ENCODE measurements around the gene NNT.
"Not testable (repeated sequence)": the region's sequence is repeated elsewhere in the genome, so short reads cannot be mapped to it uniquely, and the experiment has no call there.

Gene NNT

GRCh38 chr5:43598927-43599326 is 4.1 kb upstream of the NNT start:
- H3K36me3 Mint-ChIP-seq (ENCODE audit: insufficient read depth): peaks cover 10% of the 10 kb centered on the region
- not testable (repeated sequence) for ATAC-seq (replicated peaks)

GRCh38 chr5:43601454-43602260 is 1.3 kb upstream of the NNT start:
- ATAC-seq (replicated peaks) (no peak), DNase-seq (no peak)
- Mint-ChIP-seq H3K36me3 (ENCODE audit: insufficient read depth) (peaks cover 14% of the 10 kb centered on the region), H3K9me3 (no peaks in the 10 kb centered on the region), H3K4me1 (ENCODE audit: low read depth in 2 of 2) (peaks cover 24 to 45% of the 10 kb centered on the region in 2 donors), H3K27me3 (no peaks in the 10 kb centered on the region), H3K27ac (peak overlapping the region; percentile 92 to 95), H3K4me3 (peak overlapping the region; percentile 89 to 99)

More at GRCh38 chr5:43598927-43599326, 4.1 kb upstream of the NNT start:
- peaks cover 15 to 30% of the 10 kb centered on the region in 2 donors for H3K4me1 Mint-ChIP-seq (ENCODE audit: low read depth in 2 of 2)
- not testable (repeated sequence) for H3K27me3 Mint-ChIP-seq, H3K4me3 Mint-ChIP-seq, DNase-seq, H3K9me3 Mint-ChIP-seq
- peak overlapping the region in 1 of 2 donors; percentile 59 for H3K27ac Mint-ChIP-seq

GRCh38 chr5:43603344-43604217 is 601 bp downstream of the NNT start:
- peak overlapping the region; percentile 89 to 99 for H3K4me3 Mint-ChIP-seq
- ATAC-seq (replicated peaks) (peak; percentile 77), DNase-seq (peak; percentile 61 to 68 (median 66))
- peaks cover 32 to 49% of the 10 kb centered on the region in 2 donors for H3K4me1 Mint-ChIP-seq (ENCODE audit: low read depth in 2 of 2)
- no peaks in the 10 kb centered on the region for H3K27me3 Mint-ChIP-seq
- H3K9me3 Mint-ChIP-seq: no peaks in the 10 kb centered on the region
- peaks cover 17% of the 10 kb centered on the region for H3K36me3 Mint-ChIP-seq (ENCODE audit: insufficient read depth)
- H3K27ac Mint-ChIP-seq: peak overlapping the region; percentile 92 to 95

GRCh38 chr5:43604699-43605098 is 1.7 kb downstream of the NNT start:
- ATAC-seq (replicated peaks): no peak
- Mint-ChIP-seq H3K36me3 (ENCODE audit: insufficient read depth) (peaks cover 17% of the 10 kb centered on the region), H3K4me3 (peak overlapping the region; percentile 89 to 99), H3K4me1 (ENCODE audit: low read depth in 2 of 2) (peaks cover 34 to 47% of the 10 kb centered on the region in 2 donors), H3K27me3 (no peaks in the 10 kb centered on the region), H3K9me3 (no peaks in the 10 kb centered on the region), H3K27ac (peak overlapping the region; percentile 92 to 95)
- DNase-seq: no peak

DNA sequence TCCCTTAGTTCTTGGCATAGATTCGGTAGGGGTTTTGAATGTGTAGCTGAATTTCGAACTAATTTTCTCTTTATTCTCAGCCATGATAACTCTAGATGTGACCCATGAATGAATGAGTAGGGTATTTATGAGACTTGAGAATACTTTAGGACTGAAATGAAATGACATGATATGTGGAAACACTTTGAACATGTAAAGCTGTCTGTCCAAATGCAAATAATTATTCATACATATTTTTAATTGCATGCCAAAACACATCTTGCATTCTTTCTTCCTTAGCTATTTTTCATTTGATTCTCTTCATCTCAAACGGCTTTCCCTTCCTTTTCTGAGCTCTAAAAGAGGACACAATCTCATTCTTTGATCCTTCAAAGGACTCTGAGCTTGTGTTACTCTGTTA is 3.4 kb downstream of the NNT start:
- Mint-ChIP-seq H3K27ac (peak overlapping the region in 1 of 2 donors; percentile 70), H3K4me3 (no peak overlapping the region), H3K36me3 (ENCODE audit: insufficient read depth) (peaks cover 25% of the 10 kb centered on the region), H3K4me1 (ENCODE audit: low read depth in 2 of 2) (peaks cover 40 to 56% of the 10 kb centered on the region in 2 donors), H3K9me3 (no peaks in the 10 kb centered on the region), H3K27me3 (no peaks in the 10 kb centered on the region)
- no peak for DNase-seq
- ATAC-seq (replicated peaks): no peak

DNA sequence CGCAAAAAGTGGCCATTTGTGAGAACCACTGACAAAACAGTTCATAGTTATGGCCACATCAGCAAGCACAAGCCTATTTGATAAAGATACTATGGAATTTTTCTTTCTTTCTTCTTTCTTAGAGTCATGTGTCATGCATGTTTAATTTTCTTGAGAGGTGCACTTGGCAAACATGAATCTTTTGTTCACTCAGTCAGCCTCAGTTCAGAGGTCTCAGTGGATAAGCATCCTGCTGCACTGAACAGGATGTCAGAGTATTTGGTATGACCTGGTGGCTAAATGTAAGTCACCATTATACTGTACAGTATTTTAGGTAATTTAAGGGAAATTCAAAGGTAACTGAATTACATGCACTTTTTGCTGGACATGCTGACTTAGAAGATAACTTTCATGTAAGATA is 5.4 kb downstream of the NNT start:
- Mint-ChIP-seq H3K9me3 (no peaks in the 10 kb centered on the region), H3K27me3 (no peaks in the 10 kb centered on the region), H3K4me1 (ENCODE audit: low read depth in 2 of 2) (peaks cover 32 to 47% of the 10 kb centered on the region in 2 donors), H3K4me3 (no peak overlapping the region), H3K27ac (no peak overlapping the region), H3K36me3 (ENCODE audit: insufficient read depth) (peaks cover 38% of the 10 kb centered on the region)
- DNase-seq (no peak), ATAC-seq (replicated peaks) (no peak)

DNA sequence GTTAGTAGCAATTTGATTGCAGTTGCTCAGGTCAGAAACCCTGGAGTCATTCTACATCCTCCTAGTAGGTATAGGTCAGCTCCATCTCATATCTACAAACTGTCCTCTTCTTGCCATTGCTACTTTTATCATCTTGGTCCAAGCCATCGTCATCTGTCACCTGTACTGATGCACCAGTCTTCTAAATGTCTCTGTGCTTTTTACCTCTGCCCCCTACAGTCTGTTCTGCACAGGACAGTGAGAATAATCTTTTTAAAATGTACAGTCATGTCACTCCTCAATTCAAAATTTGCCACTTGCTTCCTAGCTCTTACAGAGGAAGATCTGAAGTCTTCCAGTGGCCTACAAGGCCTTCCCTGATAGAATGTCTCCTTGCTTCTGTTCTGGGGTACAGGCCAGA is 6.8 kb downstream of the NNT start:
- Mint-ChIP-seq H3K27me3 (no peaks in the 10 kb centered on the region), H3K36me3 (ENCODE audit: insufficient read depth) (peaks cover 31% of the 10 kb centered on the region), H3K4me1 (ENCODE audit: low read depth in 2 of 2) (peaks cover 22 to 35% of the 10 kb centered on the region in 2 donors), H3K4me3 (no peak overlapping the region), H3K27ac (peak overlapping the region; percentile 18 to 78), H3K9me3 (no peaks in the 10 kb centered on the region)
- ATAC-seq (replicated peaks): peak; percentile 62
- DNase-seq: no peak

DNA sequence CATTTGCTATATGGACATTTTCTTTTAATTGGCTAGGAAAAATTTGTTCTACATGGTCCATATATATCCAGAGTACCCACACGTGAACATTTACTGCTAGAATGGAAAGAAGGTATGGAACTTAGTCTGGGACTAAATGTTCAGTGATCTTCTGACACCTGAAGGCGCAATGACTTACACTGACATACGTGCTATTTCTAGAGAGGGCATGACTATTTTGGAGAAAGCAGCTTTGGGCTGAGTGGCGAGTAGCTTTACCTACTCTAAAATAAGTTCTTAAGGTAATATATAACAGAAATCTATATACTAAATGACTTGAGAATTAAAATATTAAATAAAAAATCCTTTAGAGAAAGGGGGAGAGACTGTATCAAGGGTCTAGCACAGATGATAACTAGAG is 10.4 kb downstream of the NNT start:
- Mint-ChIP-seq H3K36me3 (ENCODE audit: insufficient read depth) (peaks cover 38% of the 10 kb centered on the region), H3K27ac (no peak overlapping the region), H3K4me3 (no peak overlapping the region), H3K27me3 (no peaks in the 10 kb centered on the region), H3K9me3 (no peaks in the 10 kb centered on the region), H3K4me1 (ENCODE audit: low read depth in 2 of 2) (peaks cover 12 to 18% of the 10 kb centered on the region in 2 donors)
- DNase-seq (no peak), ATAC-seq (replicated peaks) (no peak)

GRCh38 chr5:43615445-43616184 is 12.6 kb downstream of the NNT start:
- no peak overlapping the region for H3K4me3 Mint-ChIP-seq
- H3K36me3 Mint-ChIP-seq (ENCODE audit: insufficient read depth): peaks cover 36% of the 10 kb centered on the region
- no peak for DNase-seq
- H3K27ac Mint-ChIP-seq: no peak overlapping the region
- no peaks in the 10 kb centered on the region for H3K9me3 Mint-ChIP-seq
- peaks cover 4 to 11% of the 10 kb centered on the region in 2 donors for H3K4me1 Mint-ChIP-seq (ENCODE audit: low read depth in 2 of 2)
- no peak for ATAC-seq (replicated peaks)
- H3K27me3 Mint-ChIP-seq: no peaks in the 10 kb centered on the region

GRCh38 chr5:43616535-43616934 is 13.6 kb downstream of the NNT start:
- no peaks in the 10 kb centered on the region for H3K27me3 Mint-ChIP-seq
- ATAC-seq (replicated peaks) (no peak), DNase-seq (no peak)
- H3K4me3 Mint-ChIP-seq: no peak overlapping the region
- H3K36me3 Mint-ChIP-seq (ENCODE audit: insufficient read depth): peaks cover 30% of the 10 kb centered on the region
- H3K4me1 Mint-ChIP-seq (ENCODE audit: low read depth in 2 of 2): peaks cover 2 to 11% of the 10 kb centered on the region in 2 donors
- no peaks in the 10 kb centered on the region for H3K9me3 Mint-ChIP-seq
- H3K27ac Mint-ChIP-seq: no peak overlapping the region

DNA sequence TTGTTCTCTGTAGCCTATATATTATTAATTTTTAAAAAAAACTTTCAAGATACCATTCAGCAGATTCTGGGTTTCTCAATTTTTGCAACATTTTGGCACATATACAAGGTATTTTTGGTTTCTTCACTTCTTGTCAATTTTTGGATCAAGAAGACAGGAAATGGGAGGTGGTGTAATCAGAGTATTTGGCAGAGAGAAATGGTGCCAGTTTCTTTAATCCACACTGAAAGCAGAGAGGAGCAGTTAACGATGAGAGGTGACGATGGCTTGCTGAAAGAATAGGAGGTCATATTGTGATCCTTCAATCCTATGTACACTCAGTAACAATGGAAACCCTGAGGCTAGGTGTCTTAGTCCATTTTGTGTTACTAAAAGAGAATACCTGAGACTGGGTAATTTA is 16.4 kb downstream of the NNT start:
- Mint-ChIP-seq H3K4me1 (ENCODE audit: low read depth in 2 of 2) (peaks cover 8 to 17% of the 10 kb centered on the region in 2 donors), H3K4me3 (no peak overlapping the region), H3K36me3 (ENCODE audit: insufficient read depth) (peaks cover 22% of the 10 kb centered on the region), H3K9me3 (no peaks in the 10 kb centered on the region), H3K27me3 (no peaks in the 10 kb centered on the region), H3K27ac (peak overlapping the region in 1 of 2 donors; percentile 53)
- DNase-seq (no peak), ATAC-seq (replicated peaks) (no peak)

DNA sequence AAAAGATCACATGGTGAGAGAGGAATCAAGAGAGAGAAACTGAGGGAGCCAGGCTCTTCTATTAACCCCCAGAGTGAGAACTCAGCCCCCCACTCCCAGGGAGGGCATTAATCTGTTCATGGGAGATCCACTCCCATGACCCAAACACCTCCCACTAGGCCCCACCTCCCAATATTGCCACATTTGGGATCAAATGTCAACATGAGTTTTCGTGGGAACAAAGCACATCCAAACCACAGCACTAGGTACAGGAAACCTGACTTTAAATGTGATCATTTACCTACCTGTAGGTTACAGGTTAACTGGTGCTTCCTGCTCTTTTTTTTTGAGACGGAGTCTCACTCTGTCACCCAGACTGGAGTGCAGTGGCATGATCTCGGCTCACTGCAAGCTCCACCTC is 16.9 kb downstream of the NNT start:
- no peaks in the 10 kb centered on the region for H3K9me3 Mint-ChIP-seq
- H3K4me3 Mint-ChIP-seq: no peak overlapping the region
- H3K36me3 Mint-ChIP-seq (ENCODE audit: insufficient read depth): peaks cover 25% of the 10 kb centered on the region
- peak overlapping the region in 1 of 2 donors; percentile 53 for H3K27ac Mint-ChIP-seq
- ATAC-seq (replicated peaks) (no peak), DNase-seq (no peak)
- no peaks in the 10 kb centered on the region for H3K27me3 Mint-ChIP-seq
- H3K4me1 Mint-ChIP-seq (ENCODE audit: low read depth in 2 of 2): peaks cover 9 to 17% of the 10 kb centered on the region in 2 donors

- ATAC-seq (replicated peaks) (no peak), DNase-seq (no peak)
- H3K9me3 Mint-ChIP-seq: no peaks in the 10 kb centered on the region
- H3K36me3 Mint-ChIP-seq (ENCODE audit: insufficient read depth): peaks cover 25% of the 10 kb centered on the region
- H3K27me3 Mint-ChIP-seq: no peaks in the 10 kb centered on the region
- no peak overlapping the region for H3K4me3 Mint-ChIP-seq
- H3K27ac Mint-ChIP-seq: peak overlapping the region; percentile 42 to 44
- peaks cover 9 to 17% of the 10 kb centered on the region in 2 donors for H3K4me1 Mint-ChIP-seq (ENCODE audit: low read depth in 2 of 2)
Observed at GRCh38 chr5:43620944-43621505, 18.0 kb downstream of the NNT start.
